GM23338 (cell line): ENCODE measurements around the gene DAGLB. TPM values are rescaled to one million over a fixed set of nuclear protein-coding genes. Genes with fewer than 3 reads are reported as not detected.

ENCODE experiments used
- ATAC-seq: fragments of 200-7000 bp; cut with Tn5 transposase; 3 replicates; pipeline ENCODE4 v1.9.1; 2020
- DNase-seq: peaks from one replicate; pipeline ENCODE4 v3.0.0-alpha.2; 2015; ENCODE audit warnings: low spot score
- H2AFZ ChIP-seq: fragments of 200-600 bp; sonication (generic); 2 replicates; pipeline ENCODE4 v1.8.0; 2016; ENCODE audit warnings: antibody characterized with exemption, mild to moderate bottlenecking, moderate library complexity
- H3F3A ChIP-seq: fragments of 200-600 bp; sonication (generic); replicated peaks from 2 replicates; pipeline ENCODE4 v1.8.0; 2017; ENCODE audit warnings: antibody characterized with exemption, mixed run types, low read depth
- H3K27ac ChIP-seq: fragments of 200-600 bp; sonication (generic); 2 replicates; pipeline ENCODE4 v1.6.1; 2016; ENCODE audit warnings: low read depth
- H3K27me3 ChIP-seq: fragments of 200-600 bp; sonication (generic); 2 replicates; pipeline ENCODE4 v1.8.0; 2016; ENCODE audit warnings: mild to moderate bottlenecking, mixed run types, moderate library complexity; ENCODE audit not compliant: insufficient read depth
- H3K36me3 ChIP-seq: fragments of 200-600 bp; sonication (generic); 2 replicates; pipeline ENCODE4 v1.8.0; 2016; ENCODE audit warnings: mild to moderate bottlenecking; ENCODE audit not compliant: insufficient read depth
- H3K4me1 ChIP-seq: fragments of 200-600 bp; sonication (generic); 2 replicates; pipeline ENCODE4 v1.8.0; 2016; ENCODE audit warnings: mild to moderate bottlenecking, moderate library complexity; ENCODE audit not compliant: insufficient read depth
- H3K4me2 ChIP-seq: fragments of 200-600 bp; sonication (generic); 2 replicates; pipeline ENCODE4 v1.7.1; 2017; ENCODE audit warnings: mixed run types
- H3K4me3 ChIP-seq: fragments of 200-600 bp; sonication (generic); 2 replicates; pipeline ENCODE4 v1.6.1; 2016; ENCODE audit warnings: mixed run types
- H3K79me2 ChIP-seq: fragments of 200-600 bp; sonication (generic); replicated peaks from 2 replicates; pipeline ENCODE4 v1.8.0; 2017; ENCODE audit warnings: mild to moderate bottlenecking; ENCODE audit not compliant: insufficient read depth
- H3K9me2 ChIP-seq: fragments of 200-600 bp; sonication (generic); 2 replicates; pipeline ENCODE4 v1.8.0; 2017; ENCODE audit not compliant: insufficient read depth
- H4K20me1 ChIP-seq: fragments of 200-600 bp; sonication (generic); replicated peaks from 2 replicates; pipeline ENCODE4 v1.8.0; 2017; ENCODE audit warnings: mild to moderate bottlenecking; ENCODE audit not compliant: insufficient read depth
- H3K27ac Mint-ChIP-seq: 2 replicates; pipeline ENCODE4 v1.8.0; 2020; ENCODE audit warnings: inconsistent platforms, mild to moderate bottlenecking, moderate library complexity, mixed read lengths
- H3K27me3 Mint-ChIP-seq: 3 replicates; pipeline ENCODE4 v1.8.0; 2022; ENCODE audit warnings: low read depth, mild to moderate bottlenecking, moderate library complexity, mixed read lengths, inconsistent platforms; ENCODE audit not compliant: insufficient read depth, poor library complexity
- H3K36me3 Mint-ChIP-seq: 3 replicates; pipeline ENCODE4 v1.8.0; 2021; ENCODE audit warnings: low read depth, mild to moderate bottlenecking, inconsistent platforms, moderate library complexity, mixed read lengths
- H3K4me1 Mint-ChIP-seq: 3 replicates; pipeline ENCODE4 v1.8.0; 2020; ENCODE audit warnings: mild to moderate bottlenecking, inconsistent platforms, mixed read lengths
- H3K4me3 Mint-ChIP-seq: 3 replicates; pipeline ENCODE4 v1.8.0; 2021; ENCODE audit warnings: moderate library complexity, mild to moderate bottlenecking, inconsistent platforms, mixed read lengths
- H3K9me3 Mint-ChIP-seq: 3 replicates; pipeline ENCODE4 v1.8.0; 2020; ENCODE audit warnings: moderate library complexity, mild to moderate bottlenecking, inconsistent platforms, mixed read lengths
- CREB1 ChIP-seq: fragments of 250-450 bp; sonication (Bioruptor Pico); IDR thresholded peaks from 2 replicates; pipeline ENCODE4 v1.5.0; 2020; ENCODE audit warnings: low read depth, mild to moderate bottlenecking, moderate library complexity
- EZH2 ChIP-seq: fragments of 200-600 bp; sonication (generic); IDR thresholded peaks from one replicate; pipeline ENCODE4 v1.8.0; 2017; ENCODE audit warnings: antibody characterized with exemption, mild to moderate bottlenecking, low read depth; ENCODE audit not compliant: unreplicated experiment
- EZH2phosphoT487 ChIP-seq: fragments of 200-600 bp; sonication (generic); IDR thresholded peaks from one replicate; pipeline ENCODE4 v1.8.1; 2018; ENCODE audit warnings: antibody characterized with exemption; ENCODE audit not compliant: unreplicated experiment
- JUNB ChIP-seq: IDR thresholded peaks from one replicate; pipeline ENCODE4 v1.6.1; 2016; ENCODE audit warnings: antibody characterized with exemption; ENCODE audit not compliant: unreplicated experiment
- NANOG ChIP-seq: IDR thresholded peaks from 2 replicates; pipeline ENCODE4 v1.6.1; 2016; ENCODE audit warnings: antibody characterized with exemption, borderline replicate concordance
- POLR2AphosphoS5 ChIP-seq: IDR thresholded peaks from 2 replicates; pipeline ENCODE4 v1.6.1; 2016; ENCODE audit warnings: antibody characterized with exemption, low read depth
- ZNF114 ChIP-seq: fragments of 250-450 bp; sonication (Bioruptor Pico); IDR thresholded peaks from 2 replicates; pipeline ENCODE4 v1.5.0; 2020; ENCODE audit warnings: mild to moderate bottlenecking, moderate library complexity
- ZNF331 ChIP-seq: fragments of 250-450 bp; sonication (Bioruptor Pico); IDR thresholded peaks from 2 replicates; pipeline ENCODE4 v1.5.0; 2020; ENCODE audit warnings: low read depth, mild to moderate bottlenecking, moderate library complexity
- polyA plus RNA-seq: library from polyadenylated mRNA; unstranded; fragments of >200 nt; fragmentation: Nextera tagmentation; extraction: Ambion mirVana; gene quantifications from 2 replicates; pipeline ENCODE4 v1.2.1, GENCODE V29; 2016
- total RNA-seq: library from RNA; depleted of rRNA; stranded (reverse); fragments of >200 nt; shearing (Covaris generic); gene quantifications from 2 replicates; pipeline ENCODE4 v1.2.3, GENCODE V29; 2014
- TF ChIP-seq, protein P1 (sequence below), 2 experiments: fragments of 200-600 bp in 1 of 2; sonication (generic) in 1 of 2; conservative IDR thresholded peaks; 2 replicates each; pipeline versions ENCODE4 v1.5.1 to v1.6.1; 2016 to 2017; ENCODE audit warnings: antibody characterized with exemption in 2 of 2, low read depth in 2 of 2, mild to moderate bottlenecking in 2 of 2, moderate library complexity in 1 of 2
- TF ChIP-seq, protein P2 (sequence below): IDR thresholded peaks from one replicate; pipeline ENCODE4 v1.6.1; 2018; ENCODE audit warnings: antibody characterized with exemption; ENCODE audit not compliant: unreplicated experiment
- TF ChIP-seq, protein P3 (sequence below): fragments of 250-450 bp; sonication (Bioruptor Pico); IDR thresholded peaks from 2 replicates; pipeline ENCODE4 v1.5.0; 2020; ENCODE audit warnings: mild to moderate bottlenecking, moderate library complexity

Gene DAGLB
- total and polyA plus RNA-seq, 2 experiments from 2014 or later: 13.8 to 26.0 TPM

DNA sequence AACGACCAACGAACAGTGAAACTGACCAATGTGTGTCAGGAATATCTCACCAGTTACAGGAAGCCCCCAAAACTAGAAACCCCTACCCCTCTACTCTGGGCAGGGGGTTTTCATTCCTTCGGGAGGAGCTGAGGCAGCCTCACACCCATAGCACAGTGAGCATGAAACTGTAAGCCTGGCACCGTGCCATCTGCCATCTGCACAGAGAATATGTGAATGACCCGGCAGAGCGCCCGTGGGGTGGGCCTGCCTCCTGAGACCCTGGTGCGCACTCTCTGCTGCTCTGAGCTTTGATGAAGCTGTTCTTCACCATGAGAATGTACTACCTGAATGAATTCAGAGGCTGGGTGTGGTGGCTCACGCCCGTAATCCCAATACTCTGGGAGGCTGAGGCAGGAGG is 27.1 kb downstream of the DAGLB start:
- H3K4me3 Mint-ChIP-seq: no peak overlapping the region
- no peak overlapping the region for H3K27ac ChIP-seq
- no peak overlapping the region for H3K4me3 ChIP-seq
- peaks cover 5% of the 10 kb centered on the region for H3K4me1 Mint-ChIP-seq
- H3K36me3 Mint-ChIP-seq: peaks cover 89% of the 10 kb centered on the region
- H3K36me3 ChIP-seq: peaks cover 31% of the 10 kb centered on the region
- no peaks in the 10 kb centered on the region for H3K79me2 ChIP-seq
- H3K27me3 Mint-ChIP-seq: peaks cover 8% of the 10 kb centered on the region
- no peak for ATAC-seq
- no peak for TF ChIP-seq EZH2phosphoT487
- TF ChIP-seq JUNB: no peak
- no peak for TF ChIP-seq CREB1 (CRISPR knock-in tag)
- TF ChIP-seq, protein P1, sequence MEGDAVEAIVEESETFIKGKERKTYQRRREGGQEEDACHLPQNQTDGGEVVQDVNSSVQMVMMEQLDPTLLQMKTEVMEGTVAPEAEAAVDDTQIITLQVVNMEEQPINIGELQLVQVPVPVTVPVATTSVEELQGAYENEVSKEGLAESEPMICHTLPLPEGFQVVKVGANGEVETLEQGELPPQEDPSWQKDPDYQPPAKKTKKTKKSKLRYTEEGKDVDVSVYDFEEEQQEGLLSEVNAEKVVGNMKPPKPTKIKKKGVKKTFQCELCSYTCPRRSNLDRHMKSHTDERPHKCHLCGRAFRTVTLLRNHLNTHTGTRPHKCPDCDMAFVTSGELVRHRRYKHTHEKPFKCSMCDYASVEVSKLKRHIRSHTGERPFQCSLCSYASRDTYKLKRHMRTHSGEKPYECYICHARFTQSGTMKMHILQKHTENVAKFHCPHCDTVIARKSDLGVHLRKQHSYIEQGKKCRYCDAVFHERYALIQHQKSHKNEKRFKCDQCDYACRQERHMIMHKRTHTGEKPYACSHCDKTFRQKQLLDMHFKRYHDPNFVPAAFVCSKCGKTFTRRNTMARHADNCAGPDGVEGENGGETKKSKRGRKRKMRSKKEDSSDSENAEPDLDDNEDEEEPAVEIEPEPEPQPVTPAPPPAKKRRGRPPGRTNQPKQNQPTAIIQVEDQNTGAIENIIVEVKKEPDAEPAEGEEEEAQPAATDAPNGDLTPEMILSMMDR (conservative IDR thresholded peaks at IDR 0.05; ENCODE audit: low read depth in 2 of 2): no peak
- TF ChIP-seq ZNF331 (CRISPR knock-in tag): no peak
- TF ChIP-seq NANOG: no peak
- TF ChIP-seq, protein P2, sequence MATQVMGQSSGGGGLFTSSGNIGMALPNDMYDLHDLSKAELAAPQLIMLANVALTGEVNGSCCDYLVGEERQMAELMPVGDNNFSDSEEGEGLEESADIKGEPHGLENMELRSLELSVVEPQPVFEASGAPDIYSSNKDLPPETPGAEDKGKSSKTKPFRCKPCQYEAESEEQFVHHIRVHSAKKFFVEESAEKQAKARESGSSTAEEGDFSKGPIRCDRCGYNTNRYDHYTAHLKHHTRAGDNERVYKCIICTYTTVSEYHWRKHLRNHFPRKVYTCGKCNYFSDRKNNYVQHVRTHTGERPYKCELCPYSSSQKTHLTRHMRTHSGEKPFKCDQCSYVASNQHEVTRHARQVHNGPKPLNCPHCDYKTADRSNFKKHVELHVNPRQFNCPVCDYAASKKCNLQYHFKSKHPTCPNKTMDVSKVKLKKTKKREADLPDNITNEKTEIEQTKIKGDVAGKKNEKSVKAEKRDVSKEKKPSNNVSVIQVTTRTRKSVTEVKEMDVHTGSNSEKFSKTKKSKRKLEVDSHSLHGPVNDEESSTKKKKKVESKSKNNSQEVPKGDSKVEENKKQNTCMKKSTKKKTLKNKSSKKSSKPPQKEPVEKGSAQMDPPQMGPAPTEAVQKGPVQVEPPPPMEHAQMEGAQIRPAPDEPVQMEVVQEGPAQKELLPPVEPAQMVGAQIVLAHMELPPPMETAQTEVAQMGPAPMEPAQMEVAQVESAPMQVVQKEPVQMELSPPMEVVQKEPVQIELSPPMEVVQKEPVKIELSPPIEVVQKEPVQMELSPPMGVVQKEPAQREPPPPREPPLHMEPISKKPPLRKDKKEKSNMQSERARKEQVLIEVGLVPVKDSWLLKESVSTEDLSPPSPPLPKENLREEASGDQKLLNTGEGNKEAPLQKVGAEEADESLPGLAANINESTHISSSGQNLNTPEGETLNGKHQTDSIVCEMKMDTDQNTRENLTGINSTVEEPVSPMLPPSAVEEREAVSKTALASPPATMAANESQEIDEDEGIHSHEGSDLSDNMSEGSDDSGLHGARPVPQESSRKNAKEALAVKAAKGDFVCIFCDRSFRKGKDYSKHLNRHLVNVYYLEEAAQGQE: no peak
- TF ChIP-seq, protein P3, sequence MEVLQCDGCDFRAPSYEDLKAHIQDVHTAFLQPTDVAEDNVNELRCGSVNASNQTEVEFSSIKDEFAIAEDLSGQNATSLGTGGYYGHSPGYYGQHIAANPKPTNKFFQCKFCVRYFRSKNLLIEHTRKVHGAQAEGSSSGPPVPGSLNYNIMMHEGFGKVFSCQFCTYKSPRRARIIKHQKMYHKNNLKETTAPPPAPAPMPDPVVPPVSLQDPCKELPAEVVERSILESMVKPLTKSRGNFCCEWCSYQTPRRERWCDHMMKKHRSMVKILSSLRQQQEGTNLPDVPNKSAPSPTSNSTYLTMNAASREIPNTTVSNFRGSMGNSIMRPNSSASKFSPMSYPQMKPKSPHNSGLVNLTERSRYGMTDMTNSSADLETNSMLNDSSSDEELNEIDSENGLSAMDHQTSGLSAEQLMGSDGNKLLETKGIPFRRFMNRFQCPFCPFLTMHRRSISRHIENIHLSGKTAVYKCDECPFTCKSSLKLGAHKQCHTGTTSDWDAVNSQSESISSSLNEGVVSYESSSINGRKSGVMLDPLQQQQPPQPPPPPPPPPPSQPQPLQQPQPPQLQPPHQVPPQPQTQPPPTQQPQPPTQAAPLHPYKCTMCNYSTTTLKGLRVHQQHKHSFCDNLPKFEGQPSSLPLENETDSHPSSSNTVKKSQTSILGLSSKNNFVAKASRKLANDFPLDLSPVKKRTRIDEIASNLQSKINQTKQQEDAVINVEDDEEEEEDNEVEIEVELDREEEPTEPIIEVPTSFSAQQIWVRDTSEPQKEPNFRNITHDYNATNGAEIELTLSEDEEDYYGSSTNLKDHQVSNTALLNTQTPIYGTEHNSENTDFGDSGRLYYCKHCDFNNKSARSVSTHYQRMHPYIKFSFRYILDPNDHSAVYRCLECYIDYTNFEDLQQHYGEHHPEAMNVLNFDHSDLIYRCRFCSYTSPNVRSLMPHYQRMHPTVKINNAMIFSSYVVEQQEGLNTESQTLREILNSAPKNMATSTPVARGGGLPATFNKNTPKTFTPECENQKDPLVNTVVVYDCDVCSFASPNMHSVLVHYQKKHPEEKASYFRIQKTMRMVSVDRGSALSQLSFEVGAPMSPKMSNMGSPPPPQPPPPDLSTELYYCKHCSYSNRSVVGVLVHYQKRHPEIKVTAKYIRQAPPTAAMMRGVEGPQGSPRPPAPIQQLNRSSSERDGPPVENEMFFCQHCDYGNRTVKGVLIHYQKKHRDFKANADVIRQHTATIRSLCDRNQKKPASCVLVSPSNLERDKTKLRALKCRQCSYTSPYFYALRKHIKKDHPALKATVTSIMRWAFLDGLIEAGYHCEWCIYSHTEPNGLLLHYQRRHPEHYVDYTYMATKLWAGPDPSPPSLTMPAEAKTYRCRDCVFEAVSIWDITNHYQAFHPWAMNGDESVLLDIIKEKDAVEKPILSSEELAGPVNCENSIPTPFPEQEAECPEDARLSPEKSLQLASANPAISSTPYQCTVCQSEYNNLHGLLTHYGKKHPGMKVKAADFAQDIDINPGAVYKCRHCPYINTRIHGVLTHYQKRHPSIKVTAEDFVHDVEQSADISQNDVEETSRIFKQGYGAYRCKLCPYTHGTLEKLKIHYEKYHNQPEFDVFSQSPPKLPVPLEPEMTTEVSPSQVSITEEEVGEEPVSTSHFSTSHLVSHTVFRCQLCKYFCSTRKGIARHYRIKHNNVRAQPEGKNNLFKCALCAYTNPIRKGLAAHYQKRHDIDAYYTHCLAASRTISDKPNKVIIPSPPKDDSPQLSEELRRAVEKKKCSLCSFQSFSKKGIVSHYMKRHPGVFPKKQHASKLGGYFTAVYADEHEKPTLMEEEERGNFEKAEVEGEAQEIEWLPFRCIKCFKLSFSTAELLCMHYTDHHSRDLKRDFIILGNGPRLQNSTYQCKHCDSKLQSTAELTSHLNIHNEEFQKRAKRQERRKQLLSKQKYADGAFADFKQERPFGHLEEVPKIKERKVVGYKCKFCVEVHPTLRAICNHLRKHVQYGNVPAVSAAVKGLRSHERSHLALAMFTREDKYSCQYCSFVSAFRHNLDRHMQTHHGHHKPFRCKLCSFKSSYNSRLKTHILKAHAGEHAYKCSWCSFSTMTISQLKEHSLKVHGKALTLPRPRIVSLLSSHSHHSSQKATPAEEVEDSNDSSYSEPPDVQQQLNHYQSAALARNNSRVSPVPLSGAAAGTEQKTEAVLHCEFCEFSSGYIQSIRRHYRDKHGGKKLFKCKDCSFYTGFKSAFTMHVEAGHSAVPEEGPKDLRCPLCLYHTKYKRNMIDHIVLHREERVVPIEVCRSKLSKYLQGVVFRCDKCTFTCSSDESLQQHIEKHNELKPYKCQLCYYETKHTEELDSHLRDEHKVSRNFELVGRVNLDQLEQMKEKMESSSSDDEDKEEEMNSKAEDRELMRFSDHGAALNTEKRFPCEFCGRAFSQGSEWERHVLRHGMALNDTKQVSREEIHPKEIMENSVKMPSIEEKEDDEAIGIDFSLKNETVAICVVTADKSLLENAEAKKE: no peak
- no peak for TF ChIP-seq EZH2
- no peak for TF ChIP-seq POLR2AphosphoS5
- TF ChIP-seq ZNF114: no peak
- no peaks in the 10 kb centered on the region; the same call in 1 of the 2 replicates for H4K20me1 ChIP-seq
- 0 out of 2 replicates have a peak, but pooled peaks cover 10% of the 10 kb centered on the region for H3F3A ChIP-seq
- H3K4me1 ChIP-seq: no peaks in the 10 kb centered on the region
- H3K27ac Mint-ChIP-seq: no peak overlapping the region
- no peaks in the 10 kb centered on the region for H3K27me3 ChIP-seq
- H3K9me3 Mint-ChIP-seq: peaks cover 31% of the 10 kb centered on the region
- no peak overlapping the region for H2AFZ ChIP-seq
- no peaks in the 10 kb centered on the region for H3K9me2 ChIP-seq
- DNase-seq: no peak
- H3K4me2 ChIP-seq: no peak overlapping the region
